SK-N-SH (cell line): Measurements from ENCODE around the gene ARHGDIB. TPM values are rescaled to one million over a fixed set of nuclear protein-coding genes. Genes with fewer than 3 reads are reported as not detected.

Source experiments
- CTCF ChIA-PET: fragments of 300-600, 350-600 bp; formaldehyde crosslinking; extraction: SDS; loops from one replicate; lab custom pipeline; 2021; lab: Yijun Ruan, JAX
- POLR2A ChIA-PET: fragments of 350-600 bp; sonication (Branson Sonifier 250); formaldehyde crosslinking; extraction: SDS; loops from one replicate; lab custom pipeline; 2020; ENCODE audit warnings: antibody characterized with exemption, inconsistent platforms; lab: Yijun Ruan, JAX
- DNase-seq: peaks from one replicate; pipeline ENCODE4 v3.0.0; 2012
- H2AFZ ChIP-seq: fragments of 200-600 bp; sonication (generic); 2 replicates; pipeline ENCODE4 v1.8.1; 2016; ENCODE audit warnings: antibody characterized with exemption, mild to moderate bottlenecking, low read depth
- H3F3A ChIP-seq: fragments of 200-600 bp; sonication (generic); replicated peaks from 2 replicates; pipeline ENCODE3; 2016; ENCODE audit warnings: antibody characterized with exemption, mild to moderate bottlenecking; ENCODE audit not compliant: insufficient read depth
- H3K27ac ChIP-seq, 2 experiments: fragments of 200-500 bp in 1 of 2; fragments of 200-600 bp in 1 of 2; sonication (Bioruptor generic) in 1 of 2; sonication (generic), shearing (Covaris generic) in 1 of 2; 2 replicates each; pipeline versions ENCODE4 v1.5.1 to v1.6.1; 2014 to 2016; ENCODE audit warnings: low read depth in 2 of 2, inconsistent platforms in 1 of 2, low read length in 1 of 2, mild to moderate bottlenecking in 1 of 2, mixed read lengths in 1 of 2
- H3K27me3 ChIP-seq: fragments of 200-600 bp; sonication (generic), shearing (Covaris generic); 2 replicates; pipeline ENCODE4 v1.6.1; 2016; ENCODE audit warnings: mixed run types; ENCODE audit not compliant: insufficient read depth
- H3K36me3 ChIP-seq, 2 experiments: fragments of 200-500 bp in 1 of 2; fragments of 200-600 bp in 1 of 2; sonication (Bioruptor generic) in 1 of 2; sonication (generic) in 1 of 2; replicated peaks in 1 of 2; 2 replicates each; pipeline versions ENCODE3 to v1.5.1; 2014 to 2016; ENCODE audit warnings: low read length in 1 of 2, mild to moderate bottlenecking in 1 of 2; ENCODE audit not compliant: insufficient read depth in 2 of 2, control insufficient read depth in 1 of 2
- H3K4me1 ChIP-seq, 2 experiments: fragments of 200-500 bp in 1 of 2; fragments of 200-600 bp in 1 of 2; sonication (Bioruptor generic) in 1 of 2; sonication (generic), shearing (Covaris generic) in 1 of 2; 2 replicates each; pipeline versions ENCODE4 v1.5.1 to v1.6.1; 2014 to 2016; ENCODE audit warnings: low read depth in 1 of 2, low read length in 1 of 2, mixed run types in 1 of 2; ENCODE audit not compliant: insufficient read depth in 2 of 2, control insufficient read depth in 1 of 2
- H3K4me2 ChIP-seq: fragments of 200-600 bp; sonication (generic), shearing (Covaris generic); 2 replicates; pipeline ENCODE4 v1.6.1; 2017; ENCODE audit warnings: mixed run types
- H3K4me3 ChIP-seq, 2 experiments: fragments of 200-500 bp in 1 of 2; fragments of 200-600 bp in 1 of 2; sonication (Bioruptor generic) in 1 of 2; sonication (generic), shearing (Covaris generic) in 1 of 2; 2 replicates each; pipeline versions ENCODE4 v1.5.1 to v1.8.1; 2014 to 2016; ENCODE audit warnings: low read depth in 2 of 2, inconsistent platforms in 1 of 2, low read length in 1 of 2, mild to moderate bottlenecking in 1 of 2, mixed read lengths in 1 of 2, moderate library complexity in 1 of 2
- H3K79me2 ChIP-seq: fragments of 200-600 bp; sonication (generic); 2 replicates; pipeline ENCODE4 v1.8.1; 2017; ENCODE audit warnings: mild to moderate bottlenecking; ENCODE audit not compliant: insufficient read depth
- H3K9ac ChIP-seq: fragments of 200-600 bp; sonication (generic); 2 replicates; pipeline ENCODE4 v1.6.1; 2017; ENCODE audit warnings: mixed run types
- H3K9me2 ChIP-seq: fragments of 200-600 bp; sonication (generic); 2 replicates; pipeline ENCODE4 v1.6.1; 2017; ENCODE audit warnings: mixed run types
- H3K9me3 ChIP-seq: fragments of 200-600 bp; sonication (generic); 2 replicates; pipeline ENCODE4 v1.6.1; 2017; ENCODE audit warnings: mixed run types, mild to moderate bottlenecking, moderate library complexity
- H4K20me1 ChIP-seq: fragments of 200-600 bp; sonication (generic); 2 replicates; pipeline ENCODE4 v1.6.1; 2017; ENCODE audit warnings: mild to moderate bottlenecking, mixed run types; ENCODE audit not compliant: insufficient read depth
- CHD2 ChIP-seq: fragments of 150-350 bp; IDR thresholded peaks from 2 replicates; pipeline ENCODE4 v1.6.1; 2018; ENCODE audit warnings: low read length; ENCODE audit not compliant: partially characterized antibody
- CTCF ChIP-seq: fragments of 200-600 bp; sonication (generic); IDR thresholded peaks from 2 replicates; pipeline ENCODE4 v1.6.1; 2017; ENCODE audit warnings: antibody characterized with exemption, mild to moderate bottlenecking, moderate library complexity
- FOSL2 ChIP-seq: IDR thresholded peaks from 2 replicates; pipeline ENCODE4 v1.4.0; 2012; ENCODE audit warnings: low read depth, mild to moderate bottlenecking, moderate library complexity, borderline replicate concordance
- FOXJ3 ChIP-seq: sonication (generic); formaldehyde crosslinking; IDR thresholded peaks from 2 replicates; pipeline ENCODE4 v1.5.1; 2020; ENCODE audit warnings: mild to moderate bottlenecking, missing genetic modification reagents
- FOXM1 ChIP-seq: IDR thresholded peaks from 2 replicates; pipeline ENCODE4 v1.4.0; 2012; ENCODE audit warnings: low read depth, mild to moderate bottlenecking
- GABPA ChIP-seq: IDR thresholded peaks from 2 replicates; pipeline ENCODE4 v1.4.0; 2012; ENCODE audit warnings: low read depth, mild to moderate bottlenecking
- GATA2 ChIP-seq: sonication (generic); formaldehyde crosslinking; IDR thresholded peaks from 2 replicates; pipeline ENCODE4 v1.5.0; 2020; ENCODE audit warnings: mild to moderate bottlenecking, missing genetic modification reagents
- JUND ChIP-seq: IDR thresholded peaks from 2 replicates; pipeline ENCODE4 v1.4.0; 2012
- MXI1 ChIP-seq: IDR thresholded peaks from 2 replicates; pipeline ENCODE4 v1.6.1; 2012; ENCODE audit warnings: mild to moderate bottlenecking, low read depth, low read length, improper control_type of control experiment
- NRF1 ChIP-seq: IDR thresholded peaks from 2 replicates; pipeline ENCODE4 v1.6.1; 2012; ENCODE audit warnings: low read depth, mild to moderate bottlenecking, low read length
- POLR2AphosphoS5 ChIP-seq: IDR thresholded peaks from 2 replicates; pipeline ENCODE4 v1.6.1; 2012; ENCODE audit warnings: low read depth, low read length
- RFX5 ChIP-seq: IDR thresholded peaks from 2 replicates; pipeline ENCODE4 v1.6.1; 2012; ENCODE audit warnings: mild to moderate bottlenecking, improper control_type of control experiment, low read length
- TAF1 ChIP-seq: IDR thresholded peaks from 2 replicates; pipeline ENCODE4 v1.6.1; 2012; ENCODE audit warnings: low read depth, mild to moderate bottlenecking, low read length, moderate library complexity, borderline replicate concordance
- YY1 ChIP-seq: IDR thresholded peaks from 2 replicates; pipeline ENCODE4 v1.4.0; 2012; ENCODE audit warnings: low read depth, mild to moderate bottlenecking
- whole genome bisulfite sequencing: methylation state at CpG from one replicate; pipeline ENCODE4 v1.1.6; 2017; ENCODE audit warnings: low lambda C conversion rate; 5-methylcytosine and 5-hydroxymethylcytosine counted together
- polyA plus RNA-seq, 3 experiments: library from polyadenylated mRNA; depleted of rRNA; stranded (reverse); fragments of >200 nt; gene quantifications; 2 replicates each; pipeline ENCODE4 v1.2.3, GENCODE V29; 2012
- TF ChIP-seq, protein P1 (sequence below): IDR thresholded peaks from 2 replicates; pipeline ENCODE4; 2012
- TF ChIP-seq, protein P2 (sequence below): IDR thresholded peaks from 2 replicates; pipeline ENCODE4 v1.6.1; 2012; ENCODE audit warnings: mild to moderate bottlenecking, low read depth, low read length, moderate library complexity

The ARHGDIB gene
- polyA plus RNA-seq, 1 of the 3 experiments (the other 2 are of a cell fraction), result 362 TPM

DNA sequence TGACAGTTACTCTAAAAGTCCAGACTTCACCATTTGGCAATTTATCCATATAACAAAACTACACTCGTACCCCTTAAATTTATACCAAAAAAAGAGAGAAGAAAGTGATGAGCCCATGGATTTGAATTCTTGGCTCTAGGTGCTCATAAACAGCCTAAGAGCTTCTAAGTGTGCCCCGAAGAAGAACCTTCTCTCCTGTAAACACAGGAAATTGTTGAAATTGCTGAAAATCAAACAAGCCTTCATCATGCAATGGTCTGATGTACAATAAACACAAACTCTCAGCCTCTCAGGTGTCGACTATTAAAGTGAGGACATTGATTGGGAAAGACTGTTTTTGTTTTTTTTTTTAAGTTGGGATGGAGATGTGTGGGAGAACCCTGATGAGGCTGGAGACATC is 33.2 kb upstream of the ARHGDIB start:
- H4K20me1 ChIP-seq, result no peaks in the 10 kb centered on the region
- DNase-seq, result no peak
- no peak overlapping the region for H3K4me2 ChIP-seq
- H3K9ac ChIP-seq, result no peak overlapping the region
- H3K4me3 ChIP-seq, result no peak overlapping the region
- no peaks in the 10 kb centered on the region for H3K27me3 ChIP-seq
- H3K36me3 ChIP-seq, result no peaks in the 10 kb centered on the region
- ChIA-PET POLR2A (no interaction called here), CTCF (interaction anchor here (1.0 to 2.4 kb wide), 9 partner anchors 9 to 365 kb away, joined by 3 to 43 read pairs (median 9); partner anchors contain the start of genes ART4 and RERG)
- H3K9me3 ChIP-seq, result no peaks in the 10 kb centered on the region
- H3K79me2 ChIP-seq, result no peaks in the 10 kb centered on the region
- WGBS, result 50% methylated on average over 3 of the region's 3 CpGs
- peak overlapping the region; percentile 76; the same call in 1 of the 2 replicates for H2AFZ ChIP-seq
- H3K4me1 ChIP-seq, result peaks cover 0 to 20% of the 10 kb centered on the region in 2 experiments
- no peak for TF ChIP-seq JUND
- no peak for TF ChIP-seq POLR2AphosphoS5
- TF ChIP-seq CHD2, result no peak
- TF ChIP-seq, protein P1, sequence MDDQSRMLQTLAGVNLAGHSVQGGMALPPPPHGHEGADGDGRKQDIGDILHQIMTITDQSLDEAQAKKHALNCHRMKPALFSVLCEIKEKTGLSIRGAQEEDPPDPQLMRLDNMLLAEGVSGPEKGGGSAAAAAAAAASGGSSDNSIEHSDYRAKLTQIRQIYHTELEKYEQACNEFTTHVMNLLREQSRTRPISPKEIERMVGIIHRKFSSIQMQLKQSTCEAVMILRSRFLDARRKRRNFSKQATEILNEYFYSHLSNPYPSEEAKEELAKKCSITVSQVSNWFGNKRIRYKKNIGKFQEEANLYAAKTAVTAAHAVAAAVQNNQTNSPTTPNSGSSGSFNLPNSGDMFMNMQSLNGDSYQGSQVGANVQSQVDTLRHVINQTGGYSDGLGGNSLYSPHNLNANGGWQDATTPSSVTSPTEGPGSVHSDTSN, result no peak
- TF ChIP-seq RFX5, result no peak
- TF ChIP-seq GATA2 (CRISPR knock-in tag), result no peak
- TF ChIP-seq TAF1, result no peak
- TF ChIP-seq FOXM1, result no peak
- no peak for TF ChIP-seq FOXJ3 (CRISPR knock-in tag)
- TF ChIP-seq, protein P2, sequence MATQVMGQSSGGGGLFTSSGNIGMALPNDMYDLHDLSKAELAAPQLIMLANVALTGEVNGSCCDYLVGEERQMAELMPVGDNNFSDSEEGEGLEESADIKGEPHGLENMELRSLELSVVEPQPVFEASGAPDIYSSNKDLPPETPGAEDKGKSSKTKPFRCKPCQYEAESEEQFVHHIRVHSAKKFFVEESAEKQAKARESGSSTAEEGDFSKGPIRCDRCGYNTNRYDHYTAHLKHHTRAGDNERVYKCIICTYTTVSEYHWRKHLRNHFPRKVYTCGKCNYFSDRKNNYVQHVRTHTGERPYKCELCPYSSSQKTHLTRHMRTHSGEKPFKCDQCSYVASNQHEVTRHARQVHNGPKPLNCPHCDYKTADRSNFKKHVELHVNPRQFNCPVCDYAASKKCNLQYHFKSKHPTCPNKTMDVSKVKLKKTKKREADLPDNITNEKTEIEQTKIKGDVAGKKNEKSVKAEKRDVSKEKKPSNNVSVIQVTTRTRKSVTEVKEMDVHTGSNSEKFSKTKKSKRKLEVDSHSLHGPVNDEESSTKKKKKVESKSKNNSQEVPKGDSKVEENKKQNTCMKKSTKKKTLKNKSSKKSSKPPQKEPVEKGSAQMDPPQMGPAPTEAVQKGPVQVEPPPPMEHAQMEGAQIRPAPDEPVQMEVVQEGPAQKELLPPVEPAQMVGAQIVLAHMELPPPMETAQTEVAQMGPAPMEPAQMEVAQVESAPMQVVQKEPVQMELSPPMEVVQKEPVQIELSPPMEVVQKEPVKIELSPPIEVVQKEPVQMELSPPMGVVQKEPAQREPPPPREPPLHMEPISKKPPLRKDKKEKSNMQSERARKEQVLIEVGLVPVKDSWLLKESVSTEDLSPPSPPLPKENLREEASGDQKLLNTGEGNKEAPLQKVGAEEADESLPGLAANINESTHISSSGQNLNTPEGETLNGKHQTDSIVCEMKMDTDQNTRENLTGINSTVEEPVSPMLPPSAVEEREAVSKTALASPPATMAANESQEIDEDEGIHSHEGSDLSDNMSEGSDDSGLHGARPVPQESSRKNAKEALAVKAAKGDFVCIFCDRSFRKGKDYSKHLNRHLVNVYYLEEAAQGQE, result no peak
- TF ChIP-seq CTCF, result no peak
- TF ChIP-seq GABPA, result no peak
- no peak for TF ChIP-seq MXI1
- TF ChIP-seq NRF1, result no peak
- no peak for TF ChIP-seq FOSL2
- TF ChIP-seq YY1, result no peak
- H3F3A ChIP-seq, result peaks cover 34% of the 10 kb centered on the region
- H3K9me2 ChIP-seq, result no peaks in the 10 kb centered on the region
- peak overlapping the region in 1 of 2 experiments; percentile 57; a peak in 3 of 4 replicates for H3K27ac ChIP-seq
